WTC11 (cell line): Measurements from ENCODE around the gene CDPF1. TPM values are rescaled to one million over a fixed set of nuclear protein-coding genes. Genes with fewer than 3 reads are reported as not detected.
A peak's percentile ranks its signal among the peaks of the same experiment; 100 is the strongest.

Experiments used
- ATF1 ChIP-seq: sonication (generic); formaldehyde crosslinking; IDR thresholded peaks from 2 replicates; pipeline ENCODE4 v1.8.1; 2023; ENCODE audit warnings: mild to moderate bottlenecking, moderate library complexity, missing genetic modification reagents
- ELF4 ChIP-seq: sonication (generic); formaldehyde crosslinking; IDR thresholded peaks from 2 replicates; pipeline ENCODE4 v1.8.1; 2022; ENCODE audit warnings: low read depth, mild to moderate bottlenecking, moderate library complexity, missing genetic modification reagents
- ETV6 ChIP-seq: sonication (generic); formaldehyde crosslinking; IDR thresholded peaks from 2 replicates; pipeline ENCODE4 v1.8.1; 2022; ENCODE audit warnings: mild to moderate bottlenecking, missing genetic modification reagents
- FOXK1 ChIP-seq: sonication (generic); formaldehyde crosslinking; IDR thresholded peaks from 2 replicates; pipeline ENCODE4 v1.8.0; 2022; ENCODE audit warnings: mild to moderate bottlenecking, moderate library complexity, missing genetic modification reagents
- JAZF1 ChIP-seq: fragments of 250-450 bp; sonication (Bioruptor Pico); IDR thresholded peaks from 2 replicates; pipeline ENCODE4 v1.9.0; 2021; ENCODE audit warnings: moderate library complexity, mild to moderate bottlenecking, inconsistent platforms
- MYBL2 ChIP-seq: sonication (generic); formaldehyde crosslinking; IDR thresholded peaks from 2 replicates; pipeline ENCODE4 v1.8.1; 2023; ENCODE audit warnings: mild to moderate bottlenecking, moderate library complexity, missing genetic modification reagents
- NFE2L1 ChIP-seq: sonication (generic); formaldehyde crosslinking; IDR thresholded peaks from 2 replicates; pipeline ENCODE4 v1.8.1; 2023; ENCODE audit warnings: missing genetic modification reagents
- RELA ChIP-seq: sonication (generic); formaldehyde crosslinking; IDR thresholded peaks from 2 replicates; pipeline ENCODE4 v1.8.1; 2022; ENCODE audit warnings: missing genetic modification reagents, mild to moderate bottlenecking, borderline replicate concordance
- TP53 ChIP-seq: sonication (generic); formaldehyde crosslinking; IDR thresholded peaks from 2 replicates; pipeline ENCODE4 v1.8.1; 2023; ENCODE audit warnings: mild to moderate bottlenecking, missing genetic modification reagents
- ZBTB21 ChIP-seq: sonication (generic); formaldehyde crosslinking; IDR thresholded peaks from 2 replicates; pipeline ENCODE4 v1.8.1; 2023; ENCODE audit warnings: mild to moderate bottlenecking, missing genetic modification reagents, borderline replicate concordance
- ZNF121 ChIP-seq: sonication (generic); formaldehyde crosslinking; IDR thresholded peaks from 2 replicates; pipeline ENCODE4 v1.8.0; 2023; ENCODE audit warnings: missing genetic modification reagents
- ZNF263 ChIP-seq: sonication (generic); formaldehyde crosslinking; IDR thresholded peaks from 2 replicates; pipeline ENCODE4 v1.8.1; 2022; ENCODE audit warnings: low read depth, mild to moderate bottlenecking, moderate library complexity, missing genetic modification reagents
- ZNF317 ChIP-seq: sonication (generic); formaldehyde crosslinking; IDR thresholded peaks from 2 replicates; pipeline ENCODE4 v1.8.1; 2023; ENCODE audit warnings: low read depth, mild to moderate bottlenecking, moderate library complexity, missing genetic modification reagents, borderline replicate concordance
- ZNF423 ChIP-seq: fragments of 250-450 bp; sonication (Bioruptor Pico); IDR thresholded peaks from 2 replicates; pipeline ENCODE4 v2.1.2; 2022; ENCODE audit warnings: mild to moderate bottlenecking, moderate library complexity
- total RNA-seq: library from RNA; stranded (reverse); gene quantifications from 3 replicates; pipeline ENCODE4 v1.2.3, GENCODE V29; 2021
- TF ChIP-seq, protein P1 (sequence below): sonication (generic); formaldehyde crosslinking; IDR thresholded peaks from 2 replicates; pipeline ENCODE4 v1.8.1; 2022; ENCODE audit warnings: mild to moderate bottlenecking, moderate library complexity, missing genetic modification reagents
- TF ChIP-seq, protein P2 (sequence below): fragments of 250-450 bp; sonication (Bioruptor Pico); IDR thresholded peaks from 2 replicates; pipeline ENCODE4 v1.9.0; 2021; ENCODE audit warnings: mild to moderate bottlenecking
- TF ChIP-seq, protein P3 (sequence below): sonication (generic); formaldehyde crosslinking; IDR thresholded peaks from 2 replicates; pipeline ENCODE4 v1.8.1; 2022; ENCODE audit warnings: missing genetic modification reagents, borderline replicate concordance
- TF ChIP-seq, protein P4 (sequence below): sonication (generic); formaldehyde crosslinking; IDR thresholded peaks from 2 replicates; pipeline ENCODE4 v1.8.1; 2023; ENCODE audit warnings: mild to moderate bottlenecking, missing genetic modification reagents
- TF ChIP-seq, protein P5 (sequence below): sonication (generic); formaldehyde crosslinking; IDR thresholded peaks from 2 replicates; pipeline ENCODE4 v1.8.1; 2022; ENCODE audit warnings: low read depth, mild to moderate bottlenecking, moderate library complexity, missing genetic modification reagents, borderline replicate concordance
- TF ChIP-seq, protein P6 (sequence below): sonication (generic); formaldehyde crosslinking; conservative IDR thresholded peaks from 2 replicates; pipeline ENCODE4 v1.8.1; 2023; ENCODE audit warnings: mild to moderate bottlenecking, low read depth, missing genetic modification reagents, moderate library complexity
- TF ChIP-seq, protein P7 (sequence below): fragments of 250-450 bp; sonication (Bioruptor Pico); IDR thresholded peaks from 2 replicates; pipeline ENCODE4 v1.9.0; 2021; ENCODE audit warnings: mild to moderate bottlenecking
- TF ChIP-seq, protein P8 (sequence below): sonication (generic); formaldehyde crosslinking; IDR thresholded peaks from 2 replicates; pipeline ENCODE4 v1.8.0; 2022; ENCODE audit warnings: missing genetic modification reagents

The CDPF1 gene
- total RNA-seq, 1 experiment from 2014 or later: 11.5 TPM

DNA sequence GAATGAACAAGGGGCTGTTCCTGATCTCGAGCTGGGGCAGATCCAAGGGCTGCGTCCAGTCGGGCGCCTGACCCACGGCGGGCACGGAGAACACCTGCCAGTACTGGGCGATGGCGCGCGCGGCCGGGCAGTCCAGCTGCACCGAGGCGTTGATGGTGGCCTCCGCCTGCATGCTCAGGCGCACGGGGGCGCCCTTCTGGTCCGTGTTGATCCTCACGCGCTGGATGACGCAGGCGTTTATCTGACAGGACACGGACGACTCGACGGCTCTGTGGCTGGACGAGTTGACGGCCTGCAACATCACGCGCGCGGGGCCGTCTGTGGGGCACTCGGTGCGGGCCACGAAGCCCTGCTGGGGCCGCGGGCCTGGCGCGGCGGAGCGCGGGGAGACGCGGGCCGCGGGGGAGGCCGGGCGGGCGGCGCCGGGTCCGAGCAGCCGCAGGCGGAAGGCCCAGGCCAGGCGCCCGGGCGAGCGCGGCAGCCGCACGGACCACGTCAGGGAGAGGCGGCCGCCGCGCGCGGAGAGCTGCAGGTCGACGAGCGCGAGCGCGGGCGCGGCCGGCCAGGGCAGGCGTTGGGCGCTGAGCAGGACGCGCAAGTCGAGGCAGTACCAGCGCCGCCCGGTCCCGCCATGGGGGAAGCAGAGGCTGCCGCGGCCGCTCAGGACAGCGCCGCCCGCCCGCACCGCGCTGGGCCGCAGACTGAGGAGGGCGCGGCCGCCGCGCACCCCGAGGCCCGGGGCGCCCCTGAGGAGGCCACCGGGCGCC, 12.5 kb upstream of the CDPF1 start (continued):
- TF ChIP-seq, protein P1, sequence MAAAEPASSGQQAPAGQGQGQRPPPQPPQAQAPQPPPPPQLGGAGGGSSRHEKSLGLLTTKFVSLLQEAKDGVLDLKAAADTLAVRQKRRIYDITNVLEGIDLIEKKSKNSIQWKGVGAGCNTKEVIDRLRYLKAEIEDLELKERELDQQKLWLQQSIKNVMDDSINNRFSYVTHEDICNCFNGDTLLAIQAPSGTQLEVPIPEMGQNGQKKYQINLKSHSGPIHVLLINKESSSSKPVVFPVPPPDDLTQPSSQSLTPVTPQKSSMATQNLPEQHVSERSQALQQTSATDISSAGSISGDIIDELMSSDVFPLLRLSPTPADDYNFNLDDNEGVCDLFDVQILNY (CRISPR knock-in tag): 0 out of 2 replicates have a peak, but pooled peaks have one; percentile 59
- TF ChIP-seq ZNF263 (CRISPR knock-in tag) (peak; percentile 63), ZBTB21 (CRISPR knock-in tag) (peak; percentile 92; the same call in 1 of the 2 replicates), NFE2L1 (CRISPR knock-in tag) (peak; percentile 97), ELF4 (CRISPR knock-in tag) (peak; percentile 76), RELA (peak; percentile 80; the same call in 1 of the 2 replicates), FOXK1 (CRISPR knock-in tag) (peak; percentile 97; the same call in 1 of the 2 replicates), ZNF121 (CRISPR knock-in tag) (peak; percentile 78; the same call in 1 of the 2 replicates), TP53 (CRISPR knock-in tag) (peak; percentile 95), MYBL2 (CRISPR knock-in tag) (peak; percentile 84; the same call in 1 of the 2 replicates), ETV6 (CRISPR knock-in tag) (peak; percentile 66; the same call in 1 of the 2 replicates), ATF1 (no peak), JAZF1 (no peak), ZNF317 (peak; percentile 69; the same call in 1 of the 2 replicates), ZNF423 (no peak)
- TF ChIP-seq, protein P2, sequence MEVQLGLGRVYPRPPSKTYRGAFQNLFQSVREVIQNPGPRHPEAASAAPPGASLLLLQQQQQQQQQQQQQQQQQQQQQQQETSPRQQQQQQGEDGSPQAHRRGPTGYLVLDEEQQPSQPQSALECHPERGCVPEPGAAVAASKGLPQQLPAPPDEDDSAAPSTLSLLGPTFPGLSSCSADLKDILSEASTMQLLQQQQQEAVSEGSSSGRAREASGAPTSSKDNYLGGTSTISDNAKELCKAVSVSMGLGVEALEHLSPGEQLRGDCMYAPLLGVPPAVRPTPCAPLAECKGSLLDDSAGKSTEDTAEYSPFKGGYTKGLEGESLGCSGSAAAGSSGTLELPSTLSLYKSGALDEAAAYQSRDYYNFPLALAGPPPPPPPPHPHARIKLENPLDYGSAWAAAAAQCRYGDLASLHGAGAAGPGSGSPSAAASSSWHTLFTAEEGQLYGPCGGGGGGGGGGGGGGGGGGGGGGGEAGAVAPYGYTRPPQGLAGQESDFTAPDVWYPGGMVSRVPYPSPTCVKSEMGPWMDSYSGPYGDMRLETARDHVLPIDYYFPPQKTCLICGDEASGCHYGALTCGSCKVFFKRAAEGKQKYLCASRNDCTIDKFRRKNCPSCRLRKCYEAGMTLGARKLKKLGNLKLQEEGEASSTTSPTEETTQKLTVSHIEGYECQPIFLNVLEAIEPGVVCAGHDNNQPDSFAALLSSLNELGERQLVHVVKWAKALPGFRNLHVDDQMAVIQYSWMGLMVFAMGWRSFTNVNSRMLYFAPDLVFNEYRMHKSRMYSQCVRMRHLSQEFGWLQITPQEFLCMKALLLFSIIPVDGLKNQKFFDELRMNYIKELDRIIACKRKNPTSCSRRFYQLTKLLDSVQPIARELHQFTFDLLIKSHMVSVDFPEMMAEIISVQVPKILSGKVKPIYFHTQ: no peak
- TF ChIP-seq, protein P3, sequence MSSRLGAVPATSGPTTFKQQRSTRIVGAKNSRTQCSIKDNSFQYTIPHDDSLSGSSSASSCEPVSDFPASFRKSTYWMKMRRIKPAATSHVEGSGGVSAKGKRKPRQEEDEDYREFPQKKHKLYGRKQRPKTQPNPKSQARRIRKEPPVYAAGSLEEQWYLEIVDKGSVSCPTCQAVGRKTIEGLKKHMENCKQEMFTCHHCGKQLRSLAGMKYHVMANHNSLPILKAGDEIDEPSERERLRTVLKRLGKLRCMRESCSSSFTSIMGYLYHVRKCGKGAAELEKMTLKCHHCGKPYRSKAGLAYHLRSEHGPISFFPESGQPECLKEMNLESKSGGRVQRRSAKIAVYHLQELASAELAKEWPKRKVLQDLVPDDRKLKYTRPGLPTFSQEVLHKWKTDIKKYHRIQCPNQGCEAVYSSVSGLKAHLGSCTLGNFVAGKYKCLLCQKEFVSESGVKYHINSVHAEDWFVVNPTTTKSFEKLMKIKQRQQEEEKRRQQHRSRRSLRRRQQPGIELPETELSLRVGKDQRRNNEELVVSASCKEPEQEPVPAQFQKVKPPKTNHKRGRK (CRISPR knock-in tag): no peak
- TF ChIP-seq, protein P4, sequence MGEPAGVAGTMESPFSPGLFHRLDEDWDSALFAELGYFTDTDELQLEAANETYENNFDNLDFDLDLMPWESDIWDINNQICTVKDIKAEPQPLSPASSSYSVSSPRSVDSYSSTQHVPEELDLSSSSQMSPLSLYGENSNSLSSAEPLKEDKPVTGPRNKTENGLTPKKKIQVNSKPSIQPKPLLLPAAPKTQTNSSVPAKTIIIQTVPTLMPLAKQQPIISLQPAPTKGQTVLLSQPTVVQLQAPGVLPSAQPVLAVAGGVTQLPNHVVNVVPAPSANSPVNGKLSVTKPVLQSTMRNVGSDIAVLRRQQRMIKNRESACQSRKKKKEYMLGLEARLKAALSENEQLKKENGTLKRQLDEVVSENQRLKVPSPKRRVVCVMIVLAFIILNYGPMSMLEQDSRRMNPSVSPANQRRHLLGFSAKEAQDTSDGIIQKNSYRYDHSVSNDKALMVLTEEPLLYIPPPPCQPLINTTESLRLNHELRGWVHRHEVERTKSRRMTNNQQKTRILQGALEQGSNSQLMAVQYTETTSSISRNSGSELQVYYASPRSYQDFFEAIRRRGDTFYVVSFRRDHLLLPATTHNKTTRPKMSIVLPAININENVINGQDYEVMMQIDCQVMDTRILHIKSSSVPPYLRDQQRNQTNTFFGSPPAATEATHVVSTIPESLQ (CRISPR knock-in tag): no peak
- TF ChIP-seq, protein P5, sequence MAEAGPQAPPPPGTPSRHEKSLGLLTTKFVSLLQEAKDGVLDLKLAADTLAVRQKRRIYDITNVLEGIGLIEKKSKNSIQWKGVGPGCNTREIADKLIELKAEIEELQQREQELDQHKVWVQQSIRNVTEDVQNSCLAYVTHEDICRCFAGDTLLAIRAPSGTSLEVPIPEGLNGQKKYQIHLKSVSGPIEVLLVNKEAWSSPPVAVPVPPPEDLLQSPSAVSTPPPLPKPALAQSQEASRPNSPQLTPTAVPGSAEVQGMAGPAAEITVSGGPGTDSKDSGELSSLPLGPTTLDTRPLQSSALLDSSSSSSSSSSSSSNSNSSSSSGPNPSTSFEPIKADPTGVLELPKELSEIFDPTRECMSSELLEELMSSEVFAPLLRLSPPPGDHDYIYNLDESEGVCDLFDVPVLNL (CRISPR knock-in tag): peak; percentile 51; the same call in 1 of the 2 replicates
- TF ChIP-seq, protein P6, sequence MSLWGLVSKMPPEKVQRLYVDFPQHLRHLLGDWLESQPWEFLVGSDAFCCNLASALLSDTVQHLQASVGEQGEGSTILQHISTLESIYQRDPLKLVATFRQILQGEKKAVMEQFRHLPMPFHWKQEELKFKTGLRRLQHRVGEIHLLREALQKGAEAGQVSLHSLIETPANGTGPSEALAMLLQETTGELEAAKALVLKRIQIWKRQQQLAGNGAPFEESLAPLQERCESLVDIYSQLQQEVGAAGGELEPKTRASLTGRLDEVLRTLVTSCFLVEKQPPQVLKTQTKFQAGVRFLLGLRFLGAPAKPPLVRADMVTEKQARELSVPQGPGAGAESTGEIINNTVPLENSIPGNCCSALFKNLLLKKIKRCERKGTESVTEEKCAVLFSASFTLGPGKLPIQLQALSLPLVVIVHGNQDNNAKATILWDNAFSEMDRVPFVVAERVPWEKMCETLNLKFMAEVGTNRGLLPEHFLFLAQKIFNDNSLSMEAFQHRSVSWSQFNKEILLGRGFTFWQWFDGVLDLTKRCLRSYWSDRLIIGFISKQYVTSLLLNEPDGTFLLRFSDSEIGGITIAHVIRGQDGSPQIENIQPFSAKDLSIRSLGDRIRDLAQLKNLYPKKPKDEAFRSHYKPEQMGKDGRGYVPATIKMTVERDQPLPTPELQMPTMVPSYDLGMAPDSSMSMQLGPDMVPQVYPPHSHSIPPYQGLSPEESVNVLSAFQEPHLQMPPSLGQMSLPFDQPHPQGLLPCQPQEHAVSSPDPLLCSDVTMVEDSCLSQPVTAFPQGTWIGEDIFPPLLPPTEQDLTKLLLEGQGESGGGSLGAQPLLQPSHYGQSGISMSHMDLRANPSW (CRISPR knock-in tag): no peak
- TF ChIP-seq, protein P7, sequence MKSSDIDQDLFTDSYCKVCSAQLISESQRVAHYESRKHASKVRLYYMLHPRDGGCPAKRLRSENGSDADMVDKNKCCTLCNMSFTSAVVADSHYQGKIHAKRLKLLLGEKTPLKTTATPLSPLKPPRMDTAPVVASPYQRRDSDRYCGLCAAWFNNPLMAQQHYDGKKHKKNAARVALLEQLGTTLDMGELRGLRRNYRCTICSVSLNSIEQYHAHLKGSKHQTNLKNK: no peak
- TF ChIP-seq, protein P8, sequence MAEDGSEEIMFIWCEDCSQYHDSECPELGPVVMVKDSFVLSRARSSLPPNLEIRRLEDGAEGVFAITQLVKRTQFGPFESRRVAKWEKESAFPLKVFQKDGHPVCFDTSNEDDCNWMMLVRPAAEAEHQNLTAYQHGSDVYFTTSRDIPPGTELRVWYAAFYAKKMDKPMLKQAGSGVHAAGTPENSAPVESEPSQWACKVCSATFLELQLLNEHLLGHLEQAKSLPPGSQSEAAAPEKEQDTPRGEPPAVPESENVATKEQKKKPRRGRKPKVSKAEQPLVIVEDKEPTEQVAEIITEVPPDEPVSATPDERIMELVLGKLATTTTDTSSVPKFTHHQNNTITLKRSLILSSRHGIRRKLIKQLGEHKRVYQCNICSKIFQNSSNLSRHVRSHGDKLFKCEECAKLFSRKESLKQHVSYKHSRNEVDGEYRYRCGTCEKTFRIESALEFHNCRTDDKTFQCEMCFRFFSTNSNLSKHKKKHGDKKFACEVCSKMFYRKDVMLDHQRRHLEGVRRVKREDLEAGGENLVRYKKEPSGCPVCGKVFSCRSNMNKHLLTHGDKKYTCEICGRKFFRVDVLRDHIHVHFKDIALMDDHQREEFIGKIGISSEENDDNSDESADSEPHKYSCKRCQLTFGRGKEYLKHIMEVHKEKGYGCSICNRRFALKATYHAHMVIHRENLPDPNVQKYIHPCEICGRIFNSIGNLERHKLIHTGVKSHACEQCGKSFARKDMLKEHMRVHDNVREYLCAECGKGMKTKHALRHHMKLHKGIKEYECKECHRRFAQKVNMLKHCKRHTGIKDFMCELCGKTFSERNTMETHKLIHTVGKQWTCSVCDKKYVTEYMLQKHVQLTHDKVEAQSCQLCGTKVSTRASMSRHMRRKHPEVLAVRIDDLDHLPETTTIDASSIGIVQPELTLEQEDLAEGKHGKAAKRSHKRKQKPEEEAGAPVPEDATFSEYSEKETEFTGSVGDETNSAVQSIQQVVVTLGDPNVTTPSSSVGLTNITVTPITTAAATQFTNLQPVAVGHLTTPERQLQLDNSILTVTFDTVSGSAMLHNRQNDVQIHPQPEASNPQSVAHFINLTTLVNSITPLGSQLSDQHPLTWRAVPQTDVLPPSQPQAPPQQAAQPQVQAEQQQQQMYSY: peak; percentile 65
